MV-4-11 (cell line): Measurements from ENCODE around the gene RGMA.

Experiments
- DNase-seq: peaks from one replicate; lab custom pipeline; 2025; lab: John Stamatoyannopoulos, UW

RGMA gene

GRCh38 chr15:93017526-93017925 lies 71.5 kb downstream of the RGMA start:
- no peak for DNase-seq

- no peak for DNase-seq
These were observed 76.2 kb downstream of the RGMA start for GRCh38 chr15:93012786-93013185.

GRCh38 chr15:93007994-93008393 lies 81.0 kb downstream of the RGMA start:
- DNase-seq, result no peak

- DNase-seq, result no peak
These were observed 83.9 kb downstream of the RGMA start for GRCh38 chr15:93005133-93005532.

GRCh38 chr15:93001881-93002280 lies 87.1 kb downstream of the RGMA start:
- DNase-seq, result no peak

- DNase-seq, result no peak
These were observed 87.9 kb downstream of the RGMA start for GRCh38 chr15:93001156-93001555.

GRCh38 chr15:92997821-92998220 lies 91.2 kb downstream of the RGMA start:
- no peak for DNase-seq

GRCh38 chr15:92992720-92993119 lies 96.3 kb downstream of the RGMA start:
- no peak for DNase-seq

GRCh38 chr15:92990031-92990430 lies 99.0 kb downstream of the RGMA start:
- DNase-seq, result no peak

- DNase-seq, result peak; percentile 87
These were observed 99.5 kb downstream of the RGMA start for GRCh38 chr15:92989470-92989869.
